PC-3 (cell line): ENCODE measurements around the gene SPIRE2. TPM values are rescaled to one million over a fixed set of nuclear protein-coding genes. Genes with fewer than 3 reads are reported as not detected.

Experiments
- ATAC-seq: fragments of 200-7000 bp; cut with Tn5 transposase; 2 replicates; pipeline ENCODE4 v1.9.1; 2020; ENCODE audit warnings: mild to moderate bottlenecking, moderate library complexity
- BruUV-seq: library from RNA; stranded (reverse); fragments of 400-500 nt; replicated peaks from 2 replicates; lab custom pipeline; 2021; lab: Mats Ljungman, UMichigan
- CTCF ChIA-PET: fragments of 300-600 bp; sonication (Branson Sonifier 250); formaldehyde crosslinking; loops from one replicate; lab custom pipeline; 2022; ENCODE audit warnings: antibody characterized with exemption; lab: Charles Lee
- POLR2A ChIA-PET: fragments of 300-600 bp; sonication (Branson Sonifier 250); formaldehyde crosslinking; loops from one replicate; lab custom pipeline; 2022; ENCODE audit warnings: antibody characterized with exemption; ENCODE audit not compliant: unreplicated experiment; lab: Charles Lee
- DNase-seq: peaks from one replicate; pipeline ENCODE4 v3.0.0-alpha.2; 2015
- H2AFZ ChIP-seq: fragments of 300-600 bp; sonication (generic); 2 replicates; pipeline ENCODE4 v1.6.0; 2016; ENCODE audit warnings: antibody characterized with exemption, low read length
- H3F3A ChIP-seq: fragments of 300-600 bp; sonication (generic); one replicate; pipeline ENCODE4 v1.6.0; 2017; ENCODE audit warnings: antibody characterized with exemption, low read length, control low read depth, mild to moderate bottlenecking; ENCODE audit not compliant: unreplicated experiment
- H3K27ac ChIP-seq: fragments of 300-600 bp; sonication (generic); 2 replicates; pipeline ENCODE4 v1.5.1; 2016; ENCODE audit warnings: mild to moderate bottlenecking, low read length
- H3K27me3 ChIP-seq: fragments of 300-600 bp; sonication (generic); 2 replicates; pipeline ENCODE4 v1.6.1; 2016; ENCODE audit warnings: low read length, mixed read lengths
- H3K36me3 ChIP-seq: fragments of 300-600 bp; sonication (generic); 2 replicates; pipeline ENCODE4 v1.6.1; 2016; ENCODE audit warnings: low read depth, mixed run types, low read length, mixed read lengths
- H3K4me1 ChIP-seq: fragments of 300-600 bp; sonication (generic); 2 replicates; pipeline ENCODE4 v1.5.1; 2016; ENCODE audit warnings: low read length; ENCODE audit not compliant: insufficient read depth
- H3K4me2 ChIP-seq: fragments of 300-600 bp; sonication (generic); 2 replicates; pipeline ENCODE4 v1.6.0; 2016; ENCODE audit warnings: low read length
- H3K4me3 ChIP-seq: fragments of 300-600 bp; sonication (generic); 2 replicates; pipeline ENCODE4 v1.5.1; 2016; ENCODE audit warnings: mild to moderate bottlenecking, low read length, mixed read lengths
- H3K79me2 ChIP-seq: fragments of 300-600 bp; sonication (generic); 2 replicates; pipeline ENCODE4 v1.6.1; 2017; ENCODE audit warnings: low read length, mixed read lengths
- H3K9ac ChIP-seq: fragments of 300-600 bp; sonication (generic); 2 replicates; pipeline ENCODE4 v1.6.0; 2016; ENCODE audit warnings: mild to moderate bottlenecking, low read length
- H3K9me2 ChIP-seq: fragments of 300-600 bp; sonication (generic); replicated peaks from 2 replicates; pipeline ENCODE4 v1.6.1; 2016; ENCODE audit warnings: mixed run types, low read length, mixed read lengths
- H3K9me3 ChIP-seq: fragments of 300-600 bp; sonication (generic); 2 replicates; pipeline ENCODE4 v1.6.1; 2016; ENCODE audit warnings: low read length, mixed read lengths
- H4K20me1 ChIP-seq: fragments of 300-600 bp; sonication (generic); 2 replicates; pipeline ENCODE4 v1.6.1; 2016; ENCODE audit warnings: low read length, mixed read lengths
- CTCF ChIP-seq: fragments of 300-600 bp; sonication (generic); conservative IDR thresholded peaks from 2 replicates; pipeline ENCODE4 v1.5.1; 2017; ENCODE audit warnings: antibody characterized with exemption, low read depth, mild to moderate bottlenecking, low read length
- EZH2 ChIP-seq: fragments of 300-600 bp; sonication (generic); IDR thresholded peaks from one replicate; pipeline ENCODE4 v1.6.1; 2017; ENCODE audit warnings: antibody characterized with exemption, mild to moderate bottlenecking, low read length; ENCODE audit not compliant: unreplicated experiment
- EZH2phosphoT487 ChIP-seq: fragments of 300-600 bp; sonication (generic); IDR thresholded peaks from 2 replicates; pipeline ENCODE4 v1.6.1; 2018; ENCODE audit warnings: mild to moderate bottlenecking, antibody characterized with exemption, low read length, borderline replicate concordance
- intact Hi-C: fragments of 100-400 bp; cut with micrococcal nuclease; formaldehyde crosslinking; loops from 2 replicates; pipeline ENCODE4 v1.9.0; 2023
- total RNA-seq: library from RNA; depleted of rRNA; stranded (reverse); fragments of >200 nt; gene quantifications from 2 replicates; pipeline ENCODE4 v1.2.3, GENCODE V29; 2014

SPIRE2 gene
- total RNA-seq, 1 experiment from 2014 or later = 13.2 TPM

GRCh38 chr16:89785523-89786155 lies 42.6 kb upstream of the SPIRE2 start:
- ChIA-PET POLR2A (interaction anchor here (0.7 kb wide), 1 partner anchor 88 kb away, joined by 24 read pairs; the partner anchor contains the start of gene TCF25), CTCF (no interaction called here)

GRCh38 chr16:89786474-89787364 lies 41.6 kb upstream of the SPIRE2 start:
- Histone ChIP-seq H3K4me2 (no peak overlapping the region), H3K4me1 (no peaks in the 10 kb centered on the region), H3F3A (no peaks in the 10 kb centered on the region), H3K79me2 (no peaks in the 10 kb centered on the region), H3K9ac (no peak overlapping the region), H3K9me3 (no peaks in the 10 kb centered on the region), H3K27me3 (no peaks in the 10 kb centered on the region), H3K9me2 (no peaks in the 10 kb centered on the region), H2AFZ (no peak overlapping the region), H3K27ac (no peak overlapping the region), H3K36me3 (peaks cover 9% of the 10 kb centered on the region), H4K20me1 (no peaks in the 10 kb centered on the region), H3K4me3 (no peak overlapping the region)
- intact Hi-C loops = no loop called here
- TF ChIP-seq EZH2phosphoT487 (no peak), CTCF (no peak), EZH2 (no peak)
- ChIA-PET CTCF (no interaction called here), POLR2A (interaction anchor here (0.7 kb wide), 1 partner anchor 86 kb away, joined by 24 read pairs; the partner anchor contains the start of gene TCF25)
- DNase-seq = no peak
- BruUV-seq = no TSS peak
- no peak for ATAC-seq

More at GRCh38 chr16:89785523-89786155, 42.6 kb upstream of the SPIRE2 start:
- H4K20me1 ChIP-seq = no peaks in the 10 kb centered on the region
- no peaks in the 10 kb centered on the region for H3F3A ChIP-seq
- no peak overlapping the region for H3K27ac ChIP-seq
- H3K9me2 ChIP-seq = no peaks in the 10 kb centered on the region
- peaks cover 5% of the 10 kb centered on the region; the same call in 1 of the 2 replicates for H3K36me3 ChIP-seq
- no TSS peak for BruUV-seq
- ATAC-seq = no peak
- no peaks in the 10 kb centered on the region for H3K27me3 ChIP-seq
- H2AFZ ChIP-seq = no peak overlapping the region
- no peak for TF ChIP-seq CTCF
- TF ChIP-seq EZH2 = no peak
- no peak for TF ChIP-seq EZH2phosphoT487
- intact Hi-C loops = no loop called here
- no peak overlapping the region for H3K4me2 ChIP-seq
- no peak overlapping the region for H3K4me3 ChIP-seq
- H3K79me2 ChIP-seq = no peaks in the 10 kb centered on the region
- no peaks in the 10 kb centered on the region for H3K9me3 ChIP-seq
- no peak for DNase-seq
- no peak overlapping the region for H3K9ac ChIP-seq
- H3K4me1 ChIP-seq = no peaks in the 10 kb centered on the region
